ENCODE data around the gene CCDC32. TPM values are rescaled to one million over a fixed set of nuclear protein-coding genes. Genes with fewer than 3 reads are reported as not detected.
"Not testable (repeated sequence)": the region's sequence is repeated elsewhere in the genome, so short reads cannot be mapped to it uniquely, and the experiment has no call there.

CCDC32 gene
- total RNA-seq, 2 donors from 2014 or later, result 7.6 to 21.0 TPM

DNA sequence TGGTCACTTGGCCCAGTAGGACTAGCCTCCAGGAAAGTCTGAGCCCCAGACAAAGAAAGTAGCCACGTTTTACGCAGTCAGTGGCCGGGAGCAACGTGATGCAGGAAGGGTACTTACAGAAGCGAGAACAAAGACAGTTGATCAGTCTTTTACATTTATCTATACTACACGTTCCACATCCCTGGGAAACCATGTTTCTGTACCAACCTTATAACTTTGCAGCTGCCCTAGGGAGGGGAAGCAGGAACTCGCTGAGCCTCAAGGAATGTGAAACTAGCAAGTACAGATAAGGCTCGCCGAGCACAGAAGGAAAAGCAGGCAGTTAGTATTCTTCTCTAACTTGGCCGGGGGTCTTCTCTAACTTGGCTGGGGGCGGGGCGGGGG, 25.8 kb upstream of the CCDC32 start:
- TF ChIP-seq POLR2A (IDR thresholded peaks at IDR 0.05), result no peak
- TF ChIP-seq, protein P1, sequence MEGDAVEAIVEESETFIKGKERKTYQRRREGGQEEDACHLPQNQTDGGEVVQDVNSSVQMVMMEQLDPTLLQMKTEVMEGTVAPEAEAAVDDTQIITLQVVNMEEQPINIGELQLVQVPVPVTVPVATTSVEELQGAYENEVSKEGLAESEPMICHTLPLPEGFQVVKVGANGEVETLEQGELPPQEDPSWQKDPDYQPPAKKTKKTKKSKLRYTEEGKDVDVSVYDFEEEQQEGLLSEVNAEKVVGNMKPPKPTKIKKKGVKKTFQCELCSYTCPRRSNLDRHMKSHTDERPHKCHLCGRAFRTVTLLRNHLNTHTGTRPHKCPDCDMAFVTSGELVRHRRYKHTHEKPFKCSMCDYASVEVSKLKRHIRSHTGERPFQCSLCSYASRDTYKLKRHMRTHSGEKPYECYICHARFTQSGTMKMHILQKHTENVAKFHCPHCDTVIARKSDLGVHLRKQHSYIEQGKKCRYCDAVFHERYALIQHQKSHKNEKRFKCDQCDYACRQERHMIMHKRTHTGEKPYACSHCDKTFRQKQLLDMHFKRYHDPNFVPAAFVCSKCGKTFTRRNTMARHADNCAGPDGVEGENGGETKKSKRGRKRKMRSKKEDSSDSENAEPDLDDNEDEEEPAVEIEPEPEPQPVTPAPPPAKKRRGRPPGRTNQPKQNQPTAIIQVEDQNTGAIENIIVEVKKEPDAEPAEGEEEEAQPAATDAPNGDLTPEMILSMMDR (IDR thresholded peaks at IDR 0.05), result no peak
- peaks cover 10% of the 10 kb centered on the region for H3K4me1 ChIP-seq
- intact Hi-C loops (cut with DNase I), result no loop called here
- no peak for ATAC-seq
- no peaks in the 10 kb centered on the region for H3K36me3 ChIP-seq (replicated peaks in 1 of 2; ENCODE audit: insufficient read depth in 1 of 2, low read depth in 2 of 2)
- no peak overlapping the region for H3K27ac ChIP-seq
- no peak overlapping the region for H3K4me3 ChIP-seq
- H3K9me3 ChIP-seq, result no peaks in the 10 kb centered on the region
- no peaks in the 10 kb centered on the region for H3K27me3 ChIP-seq
- WGBS, 2 donors, result 35 to 64% methylated on average over 12 of the region's 12 CpGs
- DNase-seq, result no peak

DNA sequence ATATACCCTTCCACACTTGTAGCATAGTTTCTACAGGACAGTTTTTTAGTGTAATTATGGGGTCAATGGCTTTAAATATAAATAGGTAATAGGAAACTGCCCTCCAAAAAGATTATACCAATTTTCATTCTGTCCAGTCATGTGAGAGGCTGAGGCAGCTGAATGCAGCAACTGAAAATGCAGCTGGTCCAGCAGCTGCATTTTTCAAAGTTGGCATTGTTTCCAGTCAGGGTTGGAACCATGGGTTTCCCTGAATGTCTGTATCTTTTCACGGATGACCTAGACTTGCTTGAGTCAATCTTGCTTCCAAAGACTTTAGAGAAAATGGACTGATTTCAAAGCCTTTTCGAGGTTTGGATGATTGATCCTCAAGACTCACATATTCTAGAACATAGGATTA, 19.3 kb upstream of the CCDC32 start:
- no peak for DNase-seq
- Histone ChIP-seq H3K27me3 (no peaks in the 10 kb centered on the region), H3K27ac (no peak overlapping the region), H3K4me1 (no peaks in the 10 kb centered on the region), H3K36me3 (replicated peaks in 1 of 2; ENCODE audit: insufficient read depth in 1 of 2, low read depth in 2 of 2) (no peaks in the 10 kb centered on the region), H3K9me3 (no peaks in the 10 kb centered on the region), H3K4me3 (no peak overlapping the region)
- TF ChIP-seq, protein P1 (IDR thresholded peaks at IDR 0.05), result no peak
- TF ChIP-seq POLR2A (IDR thresholded peaks at IDR 0.05), result no peak
- no peak for ATAC-seq
- 31 to 37% methylated on average over 2 of the region's 2 CpGs for WGBS, 2 donors
- intact Hi-C loops (cut with DNase I), result no loop called here

DNA sequence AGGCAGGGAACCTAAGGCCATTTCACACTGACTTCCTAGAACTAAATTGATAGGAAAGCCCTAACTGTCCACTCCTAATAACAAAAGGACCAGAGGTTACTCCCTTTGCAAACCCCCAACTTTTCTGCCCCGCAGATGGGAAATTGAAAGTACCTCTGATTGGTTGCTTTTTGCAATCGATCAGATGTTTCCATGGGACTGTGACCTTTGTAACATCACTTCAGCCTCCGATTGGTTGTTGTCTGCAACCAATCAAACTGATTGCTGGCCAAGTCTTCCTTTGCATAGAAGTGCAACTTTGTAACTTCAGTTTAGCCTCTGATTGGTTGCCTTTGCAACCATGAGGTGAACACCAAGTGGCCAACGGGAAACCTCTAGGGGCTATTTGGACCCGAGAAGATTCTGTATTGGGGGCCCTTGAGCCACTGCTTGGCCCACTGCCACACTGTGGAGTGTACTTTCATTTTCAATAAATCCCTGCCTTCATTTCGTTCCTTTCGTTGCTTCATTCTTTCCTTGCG, 17.9 kb upstream of the CCDC32 start:
- intact Hi-C loops (cut with DNase I), result no loop called here
- H3K4me1 ChIP-seq, result no peaks in the 10 kb centered on the region
- no peaks in the 10 kb centered on the region for H3K36me3 ChIP-seq (replicated peaks in 1 of 2; ENCODE audit: insufficient read depth in 1 of 2, low read depth in 2 of 2)
- WGBS, 2 donors, result 51 to 55% methylated on average over 8 of the region's 8 CpGs
- TF ChIP-seq POLR2A (IDR thresholded peaks at IDR 0.05), result no peak
- no peaks in the 10 kb centered on the region for H3K9me3 ChIP-seq
- peak overlapping the region in 1 of 2 donors; percentile 21 for H3K4me3 ChIP-seq
- H3K27me3 ChIP-seq, result no peaks in the 10 kb centered on the region
- ATAC-seq (peak; percentile 97), DNase-seq (peak; percentile 41 to 76 (median 58))
- H3K27ac ChIP-seq, result peak overlapping the region in 2 of 4 donors; percentile 26 to 63

DNA sequence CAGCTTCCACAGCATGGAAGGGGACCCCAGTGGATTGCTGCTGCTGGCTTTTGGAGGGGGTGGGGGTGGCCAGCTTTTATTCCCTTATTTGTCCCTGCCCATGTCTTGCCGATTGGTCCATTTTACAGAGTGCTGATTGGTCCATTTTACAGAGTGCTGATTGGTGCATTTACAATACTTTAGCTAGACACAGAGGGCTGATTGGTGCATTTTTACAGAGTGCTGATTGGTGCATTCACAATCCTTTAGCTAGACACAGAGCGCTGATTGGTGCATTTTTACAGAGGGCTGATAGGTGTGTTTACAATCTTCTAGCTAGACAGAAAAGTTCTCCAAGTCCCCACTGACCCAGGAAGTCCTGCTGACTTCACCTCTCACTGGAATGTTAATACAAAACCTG, 17.0 kb upstream of the CCDC32 start:
- DNase-seq; H3K27me3 ChIP-seq; H3K27ac ChIP-seq; intact Hi-C loops (cut with DNase I); H3K36me3 ChIP-seq (replicated peaks in 1 of 2; ENCODE audit: insufficient read depth in 1 of 2, low read depth in 2 of 2); H3K9me3 ChIP-seq; ATAC-seq; H3K4me3 ChIP-seq; H3K4me1 ChIP-seq: not testable (repeated sequence)
- 40 to 97% methylated on average over 2 of the region's 2 CpGs for WGBS, 2 donors

DNA sequence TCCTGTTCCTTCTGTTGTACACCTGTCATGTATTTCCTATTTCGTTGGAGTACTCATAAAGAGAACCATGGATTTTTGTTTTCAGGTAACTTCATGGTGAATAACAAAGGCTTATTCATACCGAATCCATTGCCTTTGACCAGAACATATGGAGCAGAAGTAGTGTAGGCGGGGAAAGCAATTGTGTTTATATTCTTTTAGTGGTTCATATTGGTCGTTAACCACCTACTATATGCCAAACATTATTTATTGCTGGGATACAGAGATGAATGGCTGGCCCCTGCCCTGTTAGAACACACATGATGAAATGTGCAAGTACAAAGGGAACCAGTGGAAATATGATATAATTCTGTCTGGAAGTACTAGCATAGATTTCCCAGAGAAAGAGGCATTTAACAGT, 14.1 kb upstream of the CCDC32 start:
- no peaks in the 10 kb centered on the region for H3K27me3 ChIP-seq
- no peak for ATAC-seq
- H3K9me3 ChIP-seq, result no peaks in the 10 kb centered on the region
- H3K27ac ChIP-seq, result no peak overlapping the region
- intact Hi-C loops (cut with DNase I), result no loop called here
- H3K36me3 ChIP-seq (replicated peaks in 1 of 2; ENCODE audit: insufficient read depth in 1 of 2, low read depth in 2 of 2), result peaks cover 1 to 3% of the 10 kb centered on the region in 2 donors
- no peaks in the 10 kb centered on the region for H3K4me1 ChIP-seq
- WGBS, 2 donors, result 55 to 76% methylated on average over 4 of the region's 4 CpGs
- H3K4me3 ChIP-seq, result no peak overlapping the region
- DNase-seq, result no peak
- TF ChIP-seq, protein P1 (IDR thresholded peaks at IDR 0.05), result no peak
- no peak for TF ChIP-seq POLR2A (IDR thresholded peaks at IDR 0.05)

DNA sequence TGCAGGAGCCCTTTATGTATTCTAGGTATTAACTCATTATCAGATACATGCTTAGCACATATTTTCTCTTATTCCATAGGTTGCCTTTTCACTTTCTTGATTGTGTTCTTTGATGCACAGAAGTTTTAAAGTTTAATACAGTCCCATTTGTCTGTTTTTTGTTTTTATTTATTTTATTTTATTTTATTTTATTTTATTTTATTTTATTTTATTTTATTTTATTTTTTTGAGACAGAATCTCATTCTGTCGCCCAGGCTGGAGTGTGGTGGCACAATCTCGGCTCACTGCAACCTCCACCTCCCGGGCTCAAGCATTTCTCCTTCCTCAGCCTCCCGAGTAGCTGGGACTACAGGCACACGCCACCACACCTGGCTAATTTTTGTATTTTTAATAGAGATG, 12.1 kb upstream of the CCDC32 start:
- intact Hi-C loops (cut with DNase I); H3K4me1 ChIP-seq; H3K27ac ChIP-seq; DNase-seq; H3K36me3 ChIP-seq (replicated peaks in 1 of 2; ENCODE audit: insufficient read depth in 1 of 2, low read depth in 2 of 2); H3K9me3 ChIP-seq; ATAC-seq; H3K27me3 ChIP-seq; H3K4me3 ChIP-seq: not testable (repeated sequence)
- WGBS, 2 donors, result 91 to 96% methylated on average over 5 of the region's 5 CpGs
